Activated CD4-positive, CD25-positive, alpha-beta regulatory T cell treated with anti-CD3 and anti-CD28 coated beads, Interleukin-2, amount 50 U/mL, for 72 hours (primary cell): ENCODE measurements around the gene TRIP10.

Experiments used
- DNase-seq: peaks from one replicate; pipeline ENCODE4 v3.0.0; 2021

Gene TRIP10

DNA sequence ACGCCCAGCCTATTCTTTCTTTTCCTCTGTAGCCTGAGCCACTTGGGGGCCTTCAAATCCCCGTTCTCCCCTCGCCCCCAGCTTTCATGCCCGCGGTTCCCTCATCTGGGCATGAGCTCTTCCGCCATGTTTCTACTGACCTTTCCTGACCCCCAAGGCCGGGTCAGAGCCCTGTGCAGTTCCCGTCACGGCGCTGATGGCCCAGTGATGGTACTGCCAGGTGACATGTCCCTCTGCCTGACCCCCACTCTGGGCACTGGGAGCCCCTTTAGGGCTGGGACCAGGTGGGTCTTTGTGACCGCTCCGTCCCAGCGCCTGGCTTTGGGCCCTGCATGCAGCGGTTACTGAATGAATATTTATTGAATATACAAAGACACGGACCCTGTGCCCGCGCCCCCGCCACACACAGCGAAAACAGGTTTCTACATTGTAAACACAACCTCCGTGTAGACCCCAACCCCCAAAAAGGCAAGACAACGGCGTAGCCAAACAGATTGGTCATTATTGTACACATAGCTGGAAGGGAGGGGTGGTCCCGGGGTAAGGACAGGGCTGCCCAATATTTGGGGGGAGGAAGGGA lies 9.8 kb upstream of the TRIP10 start:
- no peak for DNase-seq

- DNase-seq: peak; percentile 59
Observed at GRCh38 chr19:6730153-6730804, 9.2 kb upstream of the TRIP10 start.

GRCh38 chr19:6730941-6731670 lies 8.4 kb upstream of the TRIP10 start:
- DNase-seq: no peak

- no peak for DNase-seq
Observed at GRCh38 chr19:6731822-6732221, 7.7 kb upstream of the TRIP10 start.

DNA sequence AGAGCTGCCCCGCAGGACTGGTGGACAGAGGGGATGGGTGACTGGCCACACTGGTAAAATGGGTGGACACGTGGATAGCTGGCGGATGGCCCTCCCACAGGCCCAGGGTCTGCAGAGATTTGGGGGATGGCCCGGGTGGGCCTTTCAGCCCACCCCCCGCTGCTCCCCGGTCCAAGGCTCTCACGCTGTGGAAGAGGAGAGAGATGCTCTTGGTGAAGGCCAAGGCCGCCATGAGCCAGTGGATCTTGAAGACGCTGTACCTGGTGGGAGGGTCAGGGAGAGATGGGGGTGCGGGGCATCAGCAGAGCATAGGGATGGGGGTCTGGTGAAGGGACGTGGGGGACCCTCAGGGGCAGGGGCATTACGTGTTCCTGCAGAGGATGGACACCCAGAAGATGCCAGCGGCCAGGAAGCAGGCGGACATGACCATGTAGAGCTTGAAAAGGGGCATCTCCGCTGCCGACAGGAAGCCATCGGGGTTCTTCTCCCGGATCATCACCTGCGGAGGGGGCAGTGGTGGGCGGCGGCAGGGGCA lies 6.6 kb upstream of the TRIP10 start:
- no peak for DNase-seq

GRCh38 chr19:6733338-6734095 lies 6.0 kb upstream of the TRIP10 start:
- DNase-seq: no peak

- no peak for DNase-seq
Observed at GRCh38 chr19:6734096-6734696, 5.3 kb upstream of the TRIP10 start.

- DNase-seq: no peak
Observed at GRCh38 chr19:6735181-6735911, 4.1 kb upstream of the TRIP10 start.

GRCh38 chr19:6736169-6736916 lies 3.1 kb upstream of the TRIP10 start:
- DNase-seq: peak; percentile 65

- DNase-seq: peak; percentile 38
Observed at GRCh38 chr19:6736917-6737283, 2.6 kb upstream of the TRIP10 start.

GRCh38 chr19:6737284-6737872 lies 2.1 kb upstream of the TRIP10 start, which contains the start of gene GPR108:
GPR108 (minus strand) TSS chr19:6737580; CDS start chr19:6737576, 4 bp downstream.
- DNase-seq: peak; percentile 99

GRCh38 chr19:6737873-6738786 lies 1.4 kb upstream of the TRIP10 start:
- peak; percentile 66 for DNase-seq

- DNase-seq: peak; percentile 41
Observed at GRCh38 chr19:6738787-6739389, 592 bp upstream of the TRIP10 start.

- DNase-seq: peak; percentile 52
Observed at GRCh38 chr19:6739883-6740588, 556 bp downstream of the TRIP10 start.

DNA sequence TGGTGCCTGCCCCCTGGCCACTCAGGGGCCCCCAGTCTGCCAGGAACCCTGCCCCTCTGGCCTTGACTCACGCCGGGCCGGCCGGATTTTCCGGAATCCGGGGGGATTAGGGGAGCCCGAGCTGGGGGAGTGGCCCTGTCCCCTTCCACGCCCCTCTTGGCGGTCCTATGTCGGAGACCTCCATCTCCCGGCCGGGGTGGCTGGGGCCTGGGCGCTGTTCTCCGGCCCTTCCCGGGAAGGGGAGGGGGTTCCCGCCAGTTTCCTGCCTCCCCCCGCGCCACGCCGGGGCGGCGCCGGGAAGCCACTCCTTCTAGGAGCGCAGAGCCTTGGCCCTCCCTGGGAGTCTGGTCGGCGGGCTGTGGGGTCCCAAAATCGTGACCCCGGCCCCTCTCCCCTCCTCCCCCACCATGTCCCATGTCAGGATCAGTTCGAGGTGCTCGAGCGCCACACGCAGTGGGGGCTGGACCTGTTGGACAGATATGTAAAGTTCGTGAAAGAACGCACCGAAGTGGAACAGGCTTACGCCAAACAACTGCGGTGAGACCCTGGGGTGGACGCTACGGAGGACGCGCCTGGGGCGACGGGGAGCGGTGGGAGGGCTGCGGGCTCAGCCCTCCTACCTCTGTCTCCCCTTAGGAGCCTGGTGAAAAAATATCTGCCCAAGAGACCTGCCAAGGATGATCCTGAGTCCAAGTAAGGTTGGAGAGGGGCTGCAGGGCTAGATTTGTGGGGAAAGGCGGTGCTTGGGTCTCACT lies 1.3 kb downstream of the TRIP10 start:
- DNase-seq: peak; percentile 41

GRCh38 chr19:6743066-6743465 lies 3.6 kb downstream of the TRIP10 start:
- DNase-seq: no peak

DNA sequence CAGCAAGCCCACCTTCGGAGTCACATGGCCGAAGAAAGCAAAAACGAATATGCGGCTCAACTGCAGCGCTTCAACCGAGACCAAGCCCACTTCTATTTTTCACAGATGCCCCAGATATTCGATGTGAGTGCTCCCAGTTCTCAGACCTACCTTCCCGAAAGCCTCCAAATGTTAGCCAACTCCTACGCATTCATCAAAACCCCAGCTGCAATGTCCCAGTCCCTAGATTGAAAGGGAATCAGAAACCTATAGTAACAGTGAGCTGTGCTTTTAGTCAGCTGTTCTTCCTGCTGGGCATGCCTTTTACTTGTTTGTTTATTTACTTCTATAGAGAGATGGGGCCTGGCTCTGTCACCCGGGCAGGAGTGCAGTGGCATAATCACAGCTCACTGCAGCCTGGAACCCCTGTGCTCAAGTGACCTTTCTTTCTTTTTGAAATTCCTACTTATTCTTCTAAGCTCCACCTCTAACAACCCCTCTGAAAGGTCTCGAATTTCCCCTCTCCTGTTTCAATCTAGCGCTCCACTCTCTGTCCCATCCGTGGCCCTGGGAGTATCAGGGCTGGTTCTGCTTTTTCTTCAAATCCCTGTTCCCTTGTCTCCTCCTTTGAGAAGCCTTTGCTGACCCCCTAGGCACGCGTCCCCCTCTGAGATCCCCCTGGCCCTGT lies 4.4 kb downstream of the TRIP10 start:
- no peak for DNase-seq
